Astrocyte (in vitro differentiated cells and primary cell): ENCODE measurements around the gene ADCY1.

Experiments
- EZH2 ChIP-seq: IDR thresholded peaks from 2 replicates; pipeline ENCODE4 v1.6.1; 2012; ENCODE audit warnings: mild to moderate bottlenecking, low read length, inconsistent platforms; ENCODE audit not compliant: insufficient read depth
- TF ChIP-seq, protein P1 (sequence below): IDR thresholded peaks from 2 replicates; pipeline ENCODE4 v1.5.1; 2011; ENCODE audit warnings: low read depth, mild to moderate bottlenecking, inconsistent platforms, low read length, moderate library complexity; ENCODE audit not compliant: insufficient read depth

DNA sequence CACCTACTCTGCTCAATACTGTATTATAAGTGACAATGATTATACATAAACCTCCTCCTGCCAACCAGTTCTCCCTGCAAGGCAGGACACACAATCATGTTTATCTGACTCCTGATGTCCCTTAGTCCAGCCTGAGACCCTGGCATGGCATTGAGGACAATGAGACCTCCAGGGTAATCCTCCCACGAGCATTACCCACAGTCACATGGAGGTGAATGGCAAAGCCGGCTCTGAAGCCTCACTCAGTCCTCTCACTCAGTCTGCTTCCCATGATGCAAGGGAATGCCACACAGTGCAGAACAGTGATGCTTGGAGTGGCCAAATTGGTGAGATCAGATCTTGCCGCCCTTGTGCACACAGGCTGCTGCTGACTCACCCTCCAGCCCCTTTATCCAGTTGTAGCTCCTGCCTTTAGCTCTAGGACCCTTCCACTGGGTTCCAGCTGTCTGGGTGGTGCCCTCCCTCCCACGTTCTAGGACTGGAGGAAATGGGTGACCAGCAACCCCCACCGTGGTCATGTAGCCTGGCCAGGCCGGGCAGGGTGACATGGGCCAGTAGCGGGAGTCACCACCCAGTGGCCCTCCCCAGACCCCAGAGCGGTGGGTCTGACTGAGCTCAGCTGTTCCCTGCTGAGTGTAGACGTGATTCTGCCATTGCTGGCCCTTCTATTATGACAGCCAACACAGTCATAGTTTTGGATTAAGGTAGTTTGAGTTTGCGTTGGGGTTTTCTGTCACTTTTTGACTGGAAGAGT is 5.5 kb upstream of the ADCY1 start:
- TF ChIP-seq, protein P1, sequence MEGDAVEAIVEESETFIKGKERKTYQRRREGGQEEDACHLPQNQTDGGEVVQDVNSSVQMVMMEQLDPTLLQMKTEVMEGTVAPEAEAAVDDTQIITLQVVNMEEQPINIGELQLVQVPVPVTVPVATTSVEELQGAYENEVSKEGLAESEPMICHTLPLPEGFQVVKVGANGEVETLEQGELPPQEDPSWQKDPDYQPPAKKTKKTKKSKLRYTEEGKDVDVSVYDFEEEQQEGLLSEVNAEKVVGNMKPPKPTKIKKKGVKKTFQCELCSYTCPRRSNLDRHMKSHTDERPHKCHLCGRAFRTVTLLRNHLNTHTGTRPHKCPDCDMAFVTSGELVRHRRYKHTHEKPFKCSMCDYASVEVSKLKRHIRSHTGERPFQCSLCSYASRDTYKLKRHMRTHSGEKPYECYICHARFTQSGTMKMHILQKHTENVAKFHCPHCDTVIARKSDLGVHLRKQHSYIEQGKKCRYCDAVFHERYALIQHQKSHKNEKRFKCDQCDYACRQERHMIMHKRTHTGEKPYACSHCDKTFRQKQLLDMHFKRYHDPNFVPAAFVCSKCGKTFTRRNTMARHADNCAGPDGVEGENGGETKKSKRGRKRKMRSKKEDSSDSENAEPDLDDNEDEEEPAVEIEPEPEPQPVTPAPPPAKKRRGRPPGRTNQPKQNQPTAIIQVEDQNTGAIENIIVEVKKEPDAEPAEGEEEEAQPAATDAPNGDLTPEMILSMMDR = no peak
- TF ChIP-seq EZH2 = no peak
